GM12878 (cell line): ENCODE data around the gene ANO2.

Source experiments
- BHLHE40 ChIP-seq, 2 experiments: fragments of 450-650 bp in 1 of 2; IDR thresholded peaks; 2 replicates each; pipeline ENCODE4 v1.6.1; 2011 to 2017; ENCODE audit warnings: low read depth in 2 of 2, borderline replicate concordance in 1 of 2, improper control_type of control experiment in 1 of 2, low read length in 1 of 2, mild to moderate bottlenecking in 1 of 2
- IRF3 ChIP-seq: fragments of 450-650 bp; IDR thresholded peaks from 2 replicates; pipeline ENCODE4 v1.6.1; 2014; ENCODE audit warnings: mild to moderate bottlenecking
- LARP7 ChIP-seq: fragments of 450-650 bp; IDR thresholded peaks from 2 replicates; pipeline ENCODE4 v1.6.1; 2017; ENCODE audit warnings: mild to moderate bottlenecking
- MEF2B ChIP-seq: fragments of 450-650 bp; IDR thresholded peaks from 2 replicates; pipeline ENCODE4 v1.6.1; 2018; ENCODE audit warnings: mild to moderate bottlenecking, moderate library complexity; ENCODE audit not compliant: partially characterized antibody, poor library complexity, severe bottlenecking
- MXI1 ChIP-seq: fragments of 150-350 bp; IDR thresholded peaks from 2 replicates; pipeline ENCODE4 v1.6.1; 2011; ENCODE audit warnings: low read depth, mild to moderate bottlenecking, inconsistent platforms, low read length, improper control_type of control experiment
- POLR2AphosphoS5 ChIP-seq: IDR thresholded peaks from 2 replicates; pipeline ENCODE4 v1.6.1; 2011; ENCODE audit warnings: mild to moderate bottlenecking, low read length, inconsistent platforms
- RBBP5 ChIP-seq: fragments of 200-600 bp; sonication (generic); conservative IDR thresholded peaks from 2 replicates; pipeline ENCODE4 v1.6.1; 2016
- SREBF2 ChIP-seq: IDR thresholded peaks from 2 replicates; pipeline ENCODE4 v1.6.1; 2012; ENCODE audit warnings: mild to moderate bottlenecking, low read length
- USF2 ChIP-seq: IDR thresholded peaks from 2 replicates; pipeline ENCODE4 v1.6.1; 2011; ENCODE audit warnings: low read depth, low read length, improper control_type of control experiment, borderline replicate concordance

- TF ChIP-seq USF2 (no peak), POLR2AphosphoS5 (no peak), IRF3 (no peak), MEF2B (no peak), SREBF2 (no peak), MXI1 (no peak), BHLHE40 (IDR thresholded peaks at IDR 0.05; ENCODE audit: borderline replicate concordance in 1 of 2, low read depth in 2 of 2, low read length in 1 of 2) (no peak), RBBP5 (no peak), LARP7 (no peak)
Observed at GRCh38 chr12:5900533-5901205, 44.4 kb downstream of the ANO2 start.
